Liver (tissue), 9 donors: ENCODE results near the gene HSPA2. TPM values are rescaled to one million over a fixed set of nuclear protein-coding genes. Genes with fewer than 3 reads are reported as not detected.

Experiments used
- DNase-seq: peaks from one replicate; pipeline ENCODE4 v3.0.0-alpha.2; 2017; ENCODE audit warnings: low spot score
- H3K27ac ChIP-seq, 2 donors: one replicate each; pipeline ENCODE4 v1.7.0; 2013; ENCODE audit warnings: inconsistent platforms in 2 of 2, low read length in 2 of 2, control low read depth in 1 of 2, low read depth in 1 of 2, mild to moderate bottlenecking in 1 of 2
- H3K27me3 ChIP-seq, 4 donors: one replicate each; pipeline versions ENCODE4 v1.6.1 to v1.7.0; 2013; ENCODE audit warnings: low read length in 3 of 4, inconsistent platforms in 1 of 4, mild to moderate bottlenecking in 1 of 4, moderate library complexity in 1 of 4; ENCODE audit not compliant: control insufficient read depth in 4 of 4, insufficient read depth in 4 of 4
- H3K36me3 ChIP-seq, 4 donors: one replicate each; pipeline versions ENCODE4 v1.6.1 to v1.7.0; 2013; ENCODE audit warnings: low read length in 3 of 4, mild to moderate bottlenecking in 3 of 4, low read depth in 1 of 4, moderate library complexity in 1 of 4; ENCODE audit not compliant: control insufficient read depth in 4 of 4, insufficient read depth in 3 of 4
- H3K4me1 ChIP-seq, 4 donors: one replicate each; pipeline versions ENCODE4 v1.6.1 to v1.7.0; 2013; ENCODE audit warnings: low read length in 3 of 4, mild to moderate bottlenecking in 3 of 4, moderate library complexity in 1 of 4; ENCODE audit not compliant: control insufficient read depth in 4 of 4, insufficient read depth in 4 of 4
- H3K4me3 ChIP-seq, 3 donors: one replicate each; pipeline versions ENCODE4 v1.6.1 to v1.7.0; 2013; ENCODE audit warnings: low read length in 3 of 3, control low read depth in 1 of 3, low read depth in 1 of 3, mild to moderate bottlenecking in 1 of 3
- H3K9ac ChIP-seq, 2 donors: one replicate each; pipeline ENCODE4 v1.7.0; 2013; ENCODE audit warnings: low read length in 2 of 2, mild to moderate bottlenecking in 2 of 2, moderate library complexity in 2 of 2, control low read depth in 1 of 2, low read depth in 1 of 2
- H3K9me3 ChIP-seq, 4 donors: one replicate each; pipeline versions ENCODE4 v1.6.1 to v1.7.0; 2013; ENCODE audit warnings: low read length in 3 of 4; ENCODE audit not compliant: control insufficient read depth in 4 of 4
- EGR1 ChIP-seq, 2 donors: IDR thresholded peaks; 2 replicates each; pipeline ENCODE4 v1.6.1; 2016 to 2018; ENCODE audit warnings: antibody characterized with exemption in 2 of 2, low read depth in 2 of 2
- FOXA1 ChIP-seq: IDR thresholded peaks from 2 replicates; pipeline ENCODE4 v1.6.1; 2016; ENCODE audit warnings: antibody characterized with exemption
- FOXA2 ChIP-seq: IDR thresholded peaks from 2 replicates; pipeline ENCODE4 v1.6.1; 2016; ENCODE audit warnings: antibody characterized with exemption
- GABPA ChIP-seq, 2 donors: IDR thresholded peaks in 1 of 2; conservative IDR thresholded peaks in 1 of 2; 2 replicates each; pipeline ENCODE4 v1.6.1; 2016; ENCODE audit warnings: antibody characterized with exemption in 2 of 2, mild to moderate bottlenecking in 1 of 2, moderate library complexity in 1 of 2
- HNF4A ChIP-seq, 2 donors: conservative IDR thresholded peaks; 2 replicates each; pipeline ENCODE4 v1.6.1; 2016; ENCODE audit warnings: antibody characterized with exemption in 2 of 2, mild to moderate bottlenecking in 2 of 2
- HNF4G ChIP-seq: IDR thresholded peaks from 2 replicates; pipeline ENCODE4 v1.6.1; 2016; ENCODE audit warnings: antibody characterized with exemption
- JUND ChIP-seq, 2 donors: IDR thresholded peaks; 2 replicates each; pipeline ENCODE4 v1.6.1; 2016; ENCODE audit warnings: antibody characterized with exemption in 2 of 2
- NR2F2 ChIP-seq: IDR thresholded peaks from 2 replicates; pipeline ENCODE4 v1.6.1; 2016; ENCODE audit warnings: antibody characterized with exemption
- RAD21 ChIP-seq, 2 donors: IDR thresholded peaks; 2 replicates each; pipeline ENCODE4 v1.6.1; 2016; ENCODE audit warnings: antibody characterized with exemption in 2 of 2, mild to moderate bottlenecking in 2 of 2
- RXRA ChIP-seq, 2 donors: IDR thresholded peaks; 2 replicates each; pipeline ENCODE4 v1.6.1; 2017 to 2018; ENCODE audit warnings: antibody characterized with exemption in 2 of 2, mild to moderate bottlenecking in 1 of 2
- SP1 ChIP-seq: IDR thresholded peaks from 2 replicates; pipeline ENCODE4 v1.6.1; 2018; ENCODE audit warnings: antibody characterized with exemption, mild to moderate bottlenecking
- TAF1 ChIP-seq: conservative IDR thresholded peaks from 2 replicates; pipeline ENCODE4 v1.6.1; 2016; ENCODE audit warnings: antibody characterized with exemption, mild to moderate bottlenecking
- YY1 ChIP-seq: IDR thresholded peaks from 2 replicates; pipeline ENCODE4 v1.6.1; 2016; ENCODE audit warnings: antibody characterized with exemption, mild to moderate bottlenecking
- WGBS: extraction: QIAGEN DNeasy Blood & Tissue Kit; methylation state at CpG from one replicate; pipeline ENCODE4 v1.1.7; 2013; 5-methylcytosine and 5-hydroxymethylcytosine counted together
- polyA plus RNA-seq, 2 donors: library from polyadenylated mRNA; stranded (reverse) in 1 of 2; unstranded in 1 of 2; fragments of 200-250 nt in 1 of 2; fragments of >200 nt in 1 of 2; fragmentation: Nextera tagmentation in 1 of 2; extraction: Ambion mirVana in 1 of 2; gene quantifications; one replicate each; pipeline versions ENCODE4 v1.2.1 to v1.2.3, GENCODE V29; 2013 to 2015
- total RNA-seq, 2 donors: library from RNA; depleted of rRNA; stranded (reverse); fragments of >200 nt; gene quantifications; one replicate each; pipeline ENCODE4 v1.2.3, GENCODE V29; 2014
- TF ChIP-seq, protein P1 (sequence below): IDR thresholded peaks from 2 replicates; pipeline ENCODE4 v1.6.1; 2016; ENCODE audit warnings: antibody characterized with exemption
- TF ChIP-seq, protein P2 (sequence below): IDR thresholded peaks from 2 replicates; pipeline ENCODE4 v1.6.1; 2016; ENCODE audit warnings: antibody characterized with exemption, mild to moderate bottlenecking
- TF ChIP-seq, protein P3 (sequence below): fragments of 150-350 bp; IDR thresholded peaks from 2 replicates; pipeline ENCODE4 v1.5.1; 2017; ENCODE audit warnings: improper control_type of control experiment, low read depth, low read length; ENCODE audit not compliant: missing input control
- TF ChIP-seq, protein P4 (sequence below): IDR thresholded peaks from 2 replicates; pipeline ENCODE4 v1.6.1; 2016; ENCODE audit warnings: antibody characterized with exemption
- TF ChIP-seq, protein P5 (sequence below): IDR thresholded peaks from 2 replicates; pipeline ENCODE4 v1.6.1; 2016; ENCODE audit warnings: antibody characterized with exemption
- donor health status: healthy.
- donor health status: healthy.
- donor health status: healthy.
- donor health status: healthy.
- donor health status: healthy.

The HSPA2 gene
- total and polyA plus RNA-seq, 4 donors: 1.2 to 5.6 (median 4.1) TPM

DNA sequence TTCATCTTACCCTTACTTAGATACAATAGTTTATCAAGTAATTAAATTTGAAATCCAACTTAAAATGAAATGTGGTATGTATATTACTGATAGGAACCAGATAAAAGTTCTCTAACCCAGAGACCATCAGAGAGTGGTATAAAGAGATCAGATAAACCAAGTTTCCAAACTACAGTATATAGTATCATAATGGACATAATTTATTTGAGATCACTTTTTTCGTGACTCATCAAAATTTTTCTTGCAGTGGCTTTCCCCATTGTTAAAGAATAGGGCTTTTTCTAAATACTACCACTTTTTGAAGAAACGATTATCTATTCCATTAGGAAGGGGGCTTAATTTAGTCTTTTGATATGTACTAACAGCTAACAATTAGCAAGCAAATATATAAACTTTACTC lies 15.2 kb upstream of the HSPA2 start (continued):
- TF ChIP-seq, protein P1, sequence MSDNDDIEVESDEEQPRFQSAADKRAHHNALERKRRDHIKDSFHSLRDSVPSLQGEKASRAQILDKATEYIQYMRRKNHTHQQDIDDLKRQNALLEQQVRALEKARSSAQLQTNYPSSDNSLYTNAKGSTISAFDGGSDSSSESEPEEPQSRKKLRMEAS: no peak
- TF ChIP-seq GABPA (IDR thresholded peaks at IDR 0.05 in 1 of 2, conservative IDR thresholded peaks at IDR 0.05 in 1 of 2): no peak
- no peak for TF ChIP-seq HNF4G
- no peak for TF ChIP-seq FOXA1

DNA sequence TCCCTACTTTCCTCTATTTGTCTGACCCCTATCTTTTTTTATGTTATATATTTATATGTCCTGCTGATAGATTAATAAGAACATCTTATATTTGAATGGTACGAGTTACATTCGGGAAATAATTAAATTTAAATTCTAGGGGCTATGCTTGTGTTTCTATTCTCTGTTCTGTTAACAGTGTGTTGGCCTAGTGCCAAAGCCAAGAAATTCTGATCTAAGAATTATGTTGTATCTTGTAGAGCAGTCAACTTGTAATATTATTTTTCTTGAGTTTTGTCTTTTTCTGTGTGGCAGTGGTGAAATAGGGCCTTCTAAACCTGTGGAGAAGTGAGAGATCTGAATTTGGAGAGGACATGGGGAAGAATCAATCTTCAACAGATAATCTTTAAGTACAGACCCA lies 9.0 kb upstream of the HSPA2 start:
- Histone ChIP-seq H3K4me3 (no peak overlapping the region), H3K4me1 (no peaks in the 10 kb centered on the region), H3K27me3 (no peaks in the 10 kb centered on the region), H3K27ac (no peak overlapping the region), H3K36me3 (no peaks in the 10 kb centered on the region), H3K9ac (no peak overlapping the region), H3K9me3 (no peaks in the 10 kb centered on the region)
- no peak for DNase-seq
- no peak for TF ChIP-seq TAF1
- TF ChIP-seq GABPA (IDR thresholded peaks at IDR 0.05 in 1 of 2, conservative IDR thresholded peaks at IDR 0.05 in 1 of 2): no peak
- TF ChIP-seq EGR1 (IDR thresholded peaks at IDR 0.05; ENCODE audit: low read depth in 2 of 2): no peak
- TF ChIP-seq NR2F2: no peak
- no peak for TF ChIP-seq RAD21 (IDR thresholded peaks at IDR 0.05)
- no peak for TF ChIP-seq FOXA1
- TF ChIP-seq, protein P2, sequence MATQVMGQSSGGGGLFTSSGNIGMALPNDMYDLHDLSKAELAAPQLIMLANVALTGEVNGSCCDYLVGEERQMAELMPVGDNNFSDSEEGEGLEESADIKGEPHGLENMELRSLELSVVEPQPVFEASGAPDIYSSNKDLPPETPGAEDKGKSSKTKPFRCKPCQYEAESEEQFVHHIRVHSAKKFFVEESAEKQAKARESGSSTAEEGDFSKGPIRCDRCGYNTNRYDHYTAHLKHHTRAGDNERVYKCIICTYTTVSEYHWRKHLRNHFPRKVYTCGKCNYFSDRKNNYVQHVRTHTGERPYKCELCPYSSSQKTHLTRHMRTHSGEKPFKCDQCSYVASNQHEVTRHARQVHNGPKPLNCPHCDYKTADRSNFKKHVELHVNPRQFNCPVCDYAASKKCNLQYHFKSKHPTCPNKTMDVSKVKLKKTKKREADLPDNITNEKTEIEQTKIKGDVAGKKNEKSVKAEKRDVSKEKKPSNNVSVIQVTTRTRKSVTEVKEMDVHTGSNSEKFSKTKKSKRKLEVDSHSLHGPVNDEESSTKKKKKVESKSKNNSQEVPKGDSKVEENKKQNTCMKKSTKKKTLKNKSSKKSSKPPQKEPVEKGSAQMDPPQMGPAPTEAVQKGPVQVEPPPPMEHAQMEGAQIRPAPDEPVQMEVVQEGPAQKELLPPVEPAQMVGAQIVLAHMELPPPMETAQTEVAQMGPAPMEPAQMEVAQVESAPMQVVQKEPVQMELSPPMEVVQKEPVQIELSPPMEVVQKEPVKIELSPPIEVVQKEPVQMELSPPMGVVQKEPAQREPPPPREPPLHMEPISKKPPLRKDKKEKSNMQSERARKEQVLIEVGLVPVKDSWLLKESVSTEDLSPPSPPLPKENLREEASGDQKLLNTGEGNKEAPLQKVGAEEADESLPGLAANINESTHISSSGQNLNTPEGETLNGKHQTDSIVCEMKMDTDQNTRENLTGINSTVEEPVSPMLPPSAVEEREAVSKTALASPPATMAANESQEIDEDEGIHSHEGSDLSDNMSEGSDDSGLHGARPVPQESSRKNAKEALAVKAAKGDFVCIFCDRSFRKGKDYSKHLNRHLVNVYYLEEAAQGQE: no peak
- TF ChIP-seq, protein P1: no peak
- TF ChIP-seq FOXA2: no peak
- no peak for TF ChIP-seq JUND (IDR thresholded peaks at IDR 0.05)
- no peak for TF ChIP-seq SP1
- no peak for TF ChIP-seq YY1
- TF ChIP-seq, protein P3, sequence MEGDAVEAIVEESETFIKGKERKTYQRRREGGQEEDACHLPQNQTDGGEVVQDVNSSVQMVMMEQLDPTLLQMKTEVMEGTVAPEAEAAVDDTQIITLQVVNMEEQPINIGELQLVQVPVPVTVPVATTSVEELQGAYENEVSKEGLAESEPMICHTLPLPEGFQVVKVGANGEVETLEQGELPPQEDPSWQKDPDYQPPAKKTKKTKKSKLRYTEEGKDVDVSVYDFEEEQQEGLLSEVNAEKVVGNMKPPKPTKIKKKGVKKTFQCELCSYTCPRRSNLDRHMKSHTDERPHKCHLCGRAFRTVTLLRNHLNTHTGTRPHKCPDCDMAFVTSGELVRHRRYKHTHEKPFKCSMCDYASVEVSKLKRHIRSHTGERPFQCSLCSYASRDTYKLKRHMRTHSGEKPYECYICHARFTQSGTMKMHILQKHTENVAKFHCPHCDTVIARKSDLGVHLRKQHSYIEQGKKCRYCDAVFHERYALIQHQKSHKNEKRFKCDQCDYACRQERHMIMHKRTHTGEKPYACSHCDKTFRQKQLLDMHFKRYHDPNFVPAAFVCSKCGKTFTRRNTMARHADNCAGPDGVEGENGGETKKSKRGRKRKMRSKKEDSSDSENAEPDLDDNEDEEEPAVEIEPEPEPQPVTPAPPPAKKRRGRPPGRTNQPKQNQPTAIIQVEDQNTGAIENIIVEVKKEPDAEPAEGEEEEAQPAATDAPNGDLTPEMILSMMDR: no peak
- TF ChIP-seq, protein P4, sequence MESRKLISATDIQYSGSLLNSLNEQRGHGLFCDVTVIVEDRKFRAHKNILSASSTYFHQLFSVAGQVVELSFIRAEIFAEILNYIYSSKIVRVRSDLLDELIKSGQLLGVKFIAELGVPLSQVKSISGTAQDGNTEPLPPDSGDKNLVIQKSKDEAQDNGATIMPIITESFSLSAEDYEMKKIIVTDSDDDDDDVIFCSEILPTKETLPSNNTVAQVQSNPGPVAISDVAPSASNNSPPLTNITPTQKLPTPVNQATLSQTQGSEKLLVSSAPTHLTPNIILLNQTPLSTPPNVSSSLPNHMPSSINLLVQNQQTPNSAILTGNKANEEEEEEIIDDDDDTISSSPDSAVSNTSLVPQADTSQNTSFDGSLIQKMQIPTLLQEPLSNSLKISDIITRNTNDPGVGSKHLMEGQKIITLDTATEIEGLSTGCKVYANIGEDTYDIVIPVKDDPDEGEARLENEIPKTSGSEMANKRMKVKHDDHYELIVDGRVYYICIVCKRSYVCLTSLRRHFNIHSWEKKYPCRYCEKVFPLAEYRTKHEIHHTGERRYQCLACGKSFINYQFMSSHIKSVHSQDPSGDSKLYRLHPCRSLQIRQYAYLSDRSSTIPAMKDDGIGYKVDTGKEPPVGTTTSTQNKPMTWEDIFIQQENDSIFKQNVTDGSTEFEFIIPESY: no peak
- TF ChIP-seq RXRA (IDR thresholded peaks at IDR 0.05): no peak
- no peak for TF ChIP-seq HNF4A (conservative IDR thresholded peaks at IDR 0.05)
- no peak for TF ChIP-seq HNF4G
- TF ChIP-seq, protein P5, sequence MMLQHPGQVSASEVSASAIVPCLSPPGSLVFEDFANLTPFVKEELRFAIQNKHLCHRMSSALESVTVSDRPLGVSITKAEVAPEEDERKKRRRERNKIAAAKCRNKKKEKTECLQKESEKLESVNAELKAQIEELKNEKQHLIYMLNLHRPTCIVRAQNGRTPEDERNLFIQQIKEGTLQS: no peak
- WGBS: 80% methylated on average over 2 of the region's 2 CpGs
